SK-N-MC (cell line): ENCODE results near the gene HDAC4.

ENCODE experiments used
- EZH2 ChIP-seq: fragments of 200-600 bp; sonication (generic); IDR thresholded peaks from one replicate; pipeline ENCODE4 v1.6.1; 2017; ENCODE audit warnings: antibody characterized with exemption
- FOXP2 ChIP-seq: optimal IDR thresholded peaks from 2 replicates; pipeline ENCODE3; 2011; ENCODE audit warnings: mild to moderate bottlenecking, moderate library complexity; ENCODE audit not compliant: insufficient read depth; ENCODE audit errors: extremely low read length, control extremely low read depth
- POLR2AphosphoS5 ChIP-seq: IDR thresholded peaks from 2 replicates; pipeline ENCODE4 v1.6.1; 2012; ENCODE audit warnings: mild to moderate bottlenecking, low read depth, low read length, borderline replicate concordance

DNA sequence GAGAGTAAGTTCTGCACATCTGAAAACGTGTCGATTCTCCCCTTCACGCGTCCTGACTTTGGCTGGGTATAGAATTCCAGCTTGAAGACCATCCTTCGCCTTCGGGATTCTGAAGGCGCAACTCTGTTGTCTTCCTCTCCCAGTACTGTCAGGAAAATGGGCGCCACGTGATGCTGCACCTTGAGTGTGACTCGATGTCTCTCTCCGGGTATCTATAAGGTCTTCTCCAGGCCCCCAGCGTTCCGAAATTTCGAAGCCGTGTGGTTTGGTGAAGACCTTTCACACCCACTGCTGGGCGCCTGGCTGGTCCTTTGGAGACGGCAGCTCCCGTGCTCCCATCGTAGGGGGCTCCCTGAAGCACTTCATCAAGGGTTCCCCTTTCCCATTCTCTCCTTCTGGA lies 203.7 kb downstream of the HDAC4 start:
- TF ChIP-seq POLR2AphosphoS5 (no peak), EZH2 (no peak), FOXP2 (no peak)
